Natural killer cell (primary cell): Measurements from ENCODE around the gene NPW. TPM values are rescaled to one million over a fixed set of nuclear protein-coding genes. Genes with fewer than 3 reads are reported as not detected.

Source experiments
- ATAC-seq, 3 donors: fragments of 150-1000 bp in 2 of 3; fragments of 200-7000 bp in 1 of 3; cut with Tn5 transposase; 1 replicate in 1 of 3; 2 replicates in 2 of 3; pipeline ENCODE4 v1.10.0; 2021; ENCODE audit warnings: mild to moderate bottlenecking in 2 of 3, moderate library complexity in 2 of 3
- DNase-seq, 2 donors: peaks; one replicate each; pipeline versions ENCODE4 v3.0.0 to v3.0.0-alpha.2; 2013 to 2021; ENCODE audit warnings: mixed read lengths in 1 of 2
- H3K27ac ChIP-seq: one replicate; pipeline ENCODE4 v1.5.1; 2013; ENCODE audit warnings: mild to moderate bottlenecking, low read length
- H3K27me3 ChIP-seq: one replicate; pipeline ENCODE4 v1.6.1; 2013; ENCODE audit warnings: low read length; ENCODE audit not compliant: control insufficient read depth, insufficient read depth
- H3K36me3 ChIP-seq: one replicate; pipeline ENCODE4 v1.6.1; 2013; ENCODE audit warnings: low read length; ENCODE audit not compliant: control insufficient read depth, insufficient read depth
- H3K4me1 ChIP-seq: one replicate; pipeline ENCODE4 v1.6.1; 2013; ENCODE audit warnings: low read length; ENCODE audit not compliant: control insufficient read depth, insufficient read depth
- H3K4me3 ChIP-seq: one replicate; pipeline ENCODE4 v1.5.1; 2013; ENCODE audit warnings: low read length
- H3K9me3 ChIP-seq: one replicate; pipeline ENCODE4 v1.6.1; 2013; ENCODE audit warnings: low read length; ENCODE audit not compliant: control insufficient read depth, insufficient read depth
- H3K27ac Mint-ChIP-seq, 2 donors: one replicate each; pipeline ENCODE4 v1.8.0; 2022; ENCODE audit warnings: mild to moderate bottlenecking in 2 of 2, mixed read lengths in 2 of 2, moderate library complexity in 1 of 2
- H3K27me3 Mint-ChIP-seq, 2 donors: one replicate each; pipeline ENCODE4 v1.8.0; 2022; ENCODE audit warnings: low read depth in 2 of 2, mixed read lengths in 2 of 2
- H3K36me3 Mint-ChIP-seq: one replicate; pipeline ENCODE4 v1.8.0; 2022; ENCODE audit warnings: mixed read lengths
- H3K4me1 Mint-ChIP-seq, 2 donors: one replicate each; pipeline ENCODE4 v1.8.0; 2022; ENCODE audit warnings: mixed read lengths in 2 of 2
- H3K4me3 Mint-ChIP-seq: one replicate; pipeline ENCODE4 v1.8.0; 2022; ENCODE audit warnings: mild to moderate bottlenecking, moderate library complexity, mixed read lengths
- H3K9me3 Mint-ChIP-seq, 2 donors: one replicate each; pipeline ENCODE4 v1.8.0; 2022; ENCODE audit warnings: mixed read lengths in 2 of 2
- CTCF ChIP-seq: fragments of 200-600 bp; IDR thresholded peaks from one replicate; pipeline ENCODE4 v1.8.0; 2022; ENCODE audit warnings: antibody characterized with exemption
- WGBS: methylation state at CpG from one replicate; pipeline ENCODE4 v1.1.7; 2013; ENCODE audit warnings: missing lambda C conversion rate; ENCODE audit not compliant: insufficient coverage; 5-methylcytosine and 5-hydroxymethylcytosine counted together
- intact Hi-C: fragments of 100-400 bp; cut with micrococcal nuclease; formaldehyde crosslinking; loops from one replicate; pipeline ENCODE4 v1.14.2; 2022
- total RNA-seq, 4 donors: library from RNA; stranded (reverse); fragments of 120-200 nt in 1 of 4; gene quantifications; one replicate each; pipeline versions ENCODE4 v1.2.3 to v1.2.4, GENCODE V29; 2013 to 2022

The NPW gene
- total RNA-seq, 3 donors from 2014 or later (not counting 1 experiment from before 2014, with no cell fraction given) = 0.80 TPM; not detected in 2

- Mint-ChIP-seq H3K4me3 (peak within 1 kb of the TSS; percentile 93), H3K36me3 (no peaks in the 10 kb centered on the region), H3K9me3 (no peaks in the 10 kb centered on the region), H3K4me1 (peaks cover 14 to 28% of the 10 kb centered on the region in 2 donors), H3K27me3 (no peaks in the 10 kb centered on the region), H3K27ac (peak within 1 kb of the TSS; percentile 61 to 73)
- H3K27ac ChIP-seq = no peak within 1 kb of the TSS
- intact Hi-C loops = loop anchor here (1.0 kb wide), 2 partner anchors 24 to 108 kb away; partner anchors contain the start of gene TRAF7
- peak; percentile 41 for TF ChIP-seq CTCF
- peaks cover 35% of the 10 kb centered on the region for H3K4me1 ChIP-seq
- peaks cover 11% of the 10 kb centered on the region for H3K36me3 ChIP-seq
- ATAC-seq (peak; percentile 95 to 99 (median 99)), DNase-seq (peak; percentile 92 to 96)
- peak within 1 kb of the TSS; percentile 71 for H3K4me3 ChIP-seq
- no peaks in the 10 kb centered on the region for H3K27me3 ChIP-seq
- no peaks in the 10 kb centered on the region for H3K9me3 ChIP-seq
- WGBS = under 1% methylated on average over 81 of the region's 81 CpGs
Measured at GRCh38 chr16:2047330-2048115, 27.9 kb downstream of the NPW start, which contains the start of the genes NTHL1 and TSC2. Gene NTHL1, minus strand, starts transcription at chr16:2047834. Its CDS starts 11 bp downstream, at chr16:2047823. Gene TSC2, plus strand, starts transcription at chr16:2047985. Its CDS starts 631 bp downstream, at chr16:2048616.

- Mint-ChIP-seq H3K36me3 (no peaks in the 10 kb centered on the region), H3K4me3 (peak overlapping the region; percentile 93), H3K27ac (peak overlapping the region; percentile 61 to 73), H3K27me3 (no peaks in the 10 kb centered on the region), H3K4me1 (peaks cover 14 to 28% of the 10 kb centered on the region in 2 donors), H3K9me3 (no peaks in the 10 kb centered on the region)
- Histone ChIP-seq H3K4me3 (peak overlapping the region; percentile 71), H3K27me3 (no peaks in the 10 kb centered on the region), H3K36me3 (peaks cover 13% of the 10 kb centered on the region), H3K27ac (no peak overlapping the region), H3K9me3 (no peaks in the 10 kb centered on the region), H3K4me1 (peaks cover 35% of the 10 kb centered on the region)
- 1% methylated on average over 30 of the region's 30 CpGs for WGBS
- intact Hi-C loops = no loop called here
- DNase-seq (no peak), ATAC-seq (peak in 2 of 3 donors; percentile 28)
- TF ChIP-seq CTCF = no peak
Measured at GRCh38 chr16:2048116-2048543, 28.5 kb downstream of the NPW start.

GRCh38 chr16:2053211-2053610 is 33.6 kb downstream of the NPW start:
- no peaks in the 10 kb centered on the region for H3K27me3 Mint-ChIP-seq
- no peaks in the 10 kb centered on the region for H3K9me3 Mint-ChIP-seq
- intact Hi-C loops = no loop called here
- Histone ChIP-seq H3K9me3 (no peaks in the 10 kb centered on the region), H3K4me1 (peaks cover 7% of the 10 kb centered on the region), H3K27ac (no peak overlapping the region), H3K36me3 (peaks cover 40% of the 10 kb centered on the region), H3K4me3 (no peak overlapping the region), H3K27me3 (no peaks in the 10 kb centered on the region)
- H3K36me3 Mint-ChIP-seq = no peaks in the 10 kb centered on the region
- no peak overlapping the region for H3K4me3 Mint-ChIP-seq
- 98% methylated on average over 21 of the region's 21 CpGs for WGBS
- DNase-seq (no peak), ATAC-seq (no peak)
- peaks cover 7 to 14% of the 10 kb centered on the region in 2 donors for H3K4me1 Mint-ChIP-seq
- TF ChIP-seq CTCF = no peak
- no peak overlapping the region for H3K27ac Mint-ChIP-seq
